Fibroblast of lung (primary cell): ENCODE data around the gene AHCYL2. TPM values are rescaled to one million over a fixed set of nuclear protein-coding genes. Genes with fewer than 3 reads are reported as not detected.
A peak's percentile ranks its signal among the peaks of the same experiment; 100 is the strongest.
"Not testable (repeated sequence)": the region's sequence is repeated elsewhere in the genome, so short reads cannot be mapped to it uniquely, and the experiment has no call there.

ENCODE experiments used
- DNase-seq, 2 donors: peaks; one replicate each; pipeline versions ENCODE4 v3.0.0 to v3.0.0-alpha.2; 2010; ENCODE audit warnings: low read depth in 2 of 2
- H2AFZ ChIP-seq: 2 replicates; pipeline ENCODE4 v1.5.1; 2012; ENCODE audit warnings: low read length, control low read depth, inconsistent platforms
- H3K27ac ChIP-seq: 2 replicates; pipeline ENCODE4 v1.5.1; 2011; ENCODE audit warnings: low read length, control low read depth; ENCODE audit not compliant: insufficient read depth
- H3K27me3 ChIP-seq: 2 replicates; pipeline ENCODE4 v1.5.1; 2011; ENCODE audit warnings: mild to moderate bottlenecking, low read length; ENCODE audit not compliant: control insufficient read depth, insufficient read depth
- H3K36me3 ChIP-seq: 2 replicates; pipeline ENCODE4 v1.5.1; 2011; ENCODE audit warnings: low read length; ENCODE audit not compliant: control insufficient read depth, insufficient read depth
- H3K4me1 ChIP-seq: 2 replicates; pipeline ENCODE4 v1.5.1; 2011; ENCODE audit warnings: low read length; ENCODE audit not compliant: control insufficient read depth, insufficient read depth; ENCODE audit errors: extremely low read depth
- H3K4me2 ChIP-seq: 2 replicates; pipeline ENCODE4 v1.5.1; 2011; ENCODE audit warnings: low read length, control low read depth; ENCODE audit not compliant: insufficient read depth; ENCODE audit errors: extremely low read depth
- H3K4me3 ChIP-seq, 4 experiments: fragments of 200-600 bp in 1 of 4; sonication (generic) in 1 of 4; replicated peaks in 1 of 4; 2 replicates each; pipeline ENCODE4 v1.5.1; 2011 to 2016; ENCODE audit warnings: low read length in 4 of 4, low read depth in 3 of 4, mild to moderate bottlenecking in 3 of 4, control low read depth in 2 of 4, inconsistent platforms in 1 of 4, mixed read lengths in 1 of 4; ENCODE audit not compliant: insufficient read depth in 1 of 4; ENCODE audit errors: control extremely low read depth in 1 of 4
- H3K79me2 ChIP-seq: 2 replicates; pipeline ENCODE4 v1.5.1; 2012; ENCODE audit warnings: mild to moderate bottlenecking, low read length, inconsistent platforms; ENCODE audit not compliant: control insufficient read depth, insufficient read depth
- H3K9ac ChIP-seq: 2 replicates; pipeline ENCODE4 v1.5.1; 2011; ENCODE audit warnings: mild to moderate bottlenecking, low read length, control low read depth; ENCODE audit not compliant: insufficient read depth
- H3K9me3 ChIP-seq: 2 replicates; pipeline ENCODE4 v1.5.1; 2012; ENCODE audit warnings: low read depth, low read length; ENCODE audit not compliant: control insufficient read depth, insufficient read depth
- H4K20me1 ChIP-seq: 2 replicates; pipeline ENCODE4 v1.5.1; 2011; ENCODE audit warnings: low read length; ENCODE audit not compliant: control insufficient read depth, insufficient read depth; ENCODE audit errors: extremely low read depth
- CTCF ChIP-seq, 2 donors: IDR thresholded peaks in 1 of 2; conservative IDR thresholded peaks in 1 of 2; 1 replicate in 1 of 2; 2 replicates in 1 of 2; pipeline ENCODE4 v1.5.1; 2011 to 2012; ENCODE audit warnings: low read length in 2 of 2, control low read depth in 1 of 2, inconsistent platforms in 1 of 2, low read depth in 1 of 2, mild to moderate bottlenecking in 1 of 2
- EZH2 ChIP-seq: IDR thresholded peaks from 2 replicates; pipeline ENCODE4 v1.5.1; 2012; ENCODE audit warnings: low read length, control low read depth, mild to moderate bottlenecking; ENCODE audit errors: missing control alignments
- polyA plus RNA-seq, 2 donors: library from polyadenylated mRNA; depleted of rRNA in 1 of 2; stranded (reverse) in 1 of 2; unstranded in 1 of 2; fragments of >200 nt; gene quantifications; 2 replicates each; pipeline ENCODE4 v1.2.1, GENCODE V29; 2011 to 2012; ENCODE audit warnings: missing spikeins in 1 of 2
- total RNA-seq: library from RNA; depleted of rRNA; stranded (reverse); fragments of >200 nt; gene quantifications from 2 replicates; pipeline ENCODE4 v1.2.1, GENCODE V29; 2014

AHCYL2 gene
- total and polyA plus RNA-seq, 2 donors (not counting 1 experiment from before 2014, with no cell fraction given), result 8.7 to 11.9 TPM

DNA sequence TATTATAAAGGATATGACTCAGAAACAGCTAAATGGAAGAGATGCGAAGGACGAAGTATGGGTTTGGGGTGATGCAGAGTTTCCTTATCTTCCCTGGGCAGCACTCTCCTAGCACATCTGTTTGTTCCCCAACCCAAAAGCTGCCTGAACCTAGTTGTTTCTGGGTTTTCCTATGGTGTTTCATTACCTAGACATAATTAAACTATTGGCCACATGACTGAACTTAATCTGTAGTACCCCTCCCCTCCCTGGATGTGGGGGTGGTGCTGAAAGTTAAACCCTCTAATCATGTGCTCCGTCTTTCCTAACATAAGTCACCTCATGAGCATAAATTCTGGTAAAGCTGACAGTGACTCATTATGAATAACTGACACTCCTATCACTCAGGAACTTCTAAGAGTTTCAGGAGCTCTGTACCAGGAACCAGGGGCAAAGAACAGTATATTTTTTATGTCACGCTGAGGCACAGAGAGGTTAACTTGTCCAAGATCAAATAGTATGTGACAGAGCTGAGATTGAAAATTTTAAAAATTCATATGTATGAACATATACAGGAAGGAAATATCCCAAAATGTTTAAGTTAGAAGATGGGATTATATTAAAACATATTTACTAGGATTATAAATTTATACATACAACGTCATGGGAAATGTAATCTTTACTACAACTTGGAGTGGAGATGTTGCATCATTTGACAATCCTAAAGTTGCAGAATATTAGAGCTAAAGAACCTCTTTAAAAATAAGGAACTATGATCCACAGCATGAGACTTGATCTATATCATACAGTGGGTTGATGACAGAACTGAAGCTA is 214.2 kb downstream of the AHCYL2 start:
- Histone ChIP-seq H3K4me3 (no peak overlapping the region), H3K27me3 (no peaks in the 10 kb centered on the region), H3K9me3 (no peaks in the 10 kb centered on the region), H3K36me3 (no peaks in the 10 kb centered on the region), H3K27ac (peak overlapping the region; percentile 13), H3K79me2 (peaks cover 3% of the 10 kb centered on the region), H3K4me2 (peak overlapping the region; percentile 11), H2AFZ (peak overlapping the region; percentile 19), H4K20me1 (no peaks in the 10 kb centered on the region), H3K9ac (no peak overlapping the region), H3K4me1 (no peaks in the 10 kb centered on the region)
- no peak for TF ChIP-seq EZH2
- TF ChIP-seq CTCF (conservative IDR thresholded peaks at IDR 0.05 in 1 of 2, IDR thresholded peaks at IDR 0.05 in 1 of 2; ENCODE audit: low read depth in 1 of 2, low read length in 2 of 2), result no peak
- peak; percentile 51 to 76 for DNase-seq

DNA sequence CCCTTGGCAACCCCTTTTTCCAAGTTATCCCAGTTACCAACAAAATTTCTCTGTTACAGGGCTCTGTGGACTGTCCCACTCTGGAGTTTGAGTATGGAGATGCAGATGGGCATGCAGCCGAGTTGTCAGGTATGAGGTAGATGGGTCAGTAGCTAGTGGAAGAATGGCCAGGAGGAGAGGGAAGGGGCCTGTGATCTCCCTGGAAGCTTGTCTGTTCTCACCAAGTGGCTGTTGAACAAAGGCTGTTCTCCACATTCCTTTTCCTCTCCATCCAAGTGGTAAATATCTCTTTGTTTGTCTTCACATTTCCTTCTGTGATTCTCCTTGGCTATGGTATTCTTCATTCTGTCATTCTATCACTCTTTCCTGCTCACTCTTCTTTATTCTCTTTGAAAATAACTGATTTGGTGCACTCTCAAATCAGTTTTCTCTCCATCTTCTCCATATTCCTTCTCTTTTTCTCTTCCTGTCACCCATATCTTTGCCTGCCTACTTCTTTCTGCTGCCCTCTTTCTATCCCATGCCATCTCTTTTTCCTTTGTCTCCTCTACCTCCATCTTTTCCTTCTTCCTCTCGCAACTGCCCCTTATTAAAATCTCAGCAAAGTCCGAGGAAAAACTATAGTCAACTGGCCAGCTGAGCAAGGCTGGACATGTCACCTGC is 215.3 kb downstream of the AHCYL2 start:
- no peaks in the 10 kb centered on the region for H3K36me3 ChIP-seq
- H3K4me3 ChIP-seq, result no peak overlapping the region
- no peaks in the 10 kb centered on the region for H3K9me3 ChIP-seq
- no peak overlapping the region for H3K4me2 ChIP-seq
- peaks cover 3% of the 10 kb centered on the region for H3K79me2 ChIP-seq
- H4K20me1 ChIP-seq, result no peaks in the 10 kb centered on the region
- H3K27ac ChIP-seq, result no peak overlapping the region
- no peaks in the 10 kb centered on the region for H3K4me1 ChIP-seq
- no peaks in the 10 kb centered on the region for H3K27me3 ChIP-seq
- TF ChIP-seq CTCF (conservative IDR thresholded peaks at IDR 0.05 in 1 of 2, IDR thresholded peaks at IDR 0.05 in 1 of 2; ENCODE audit: low read depth in 1 of 2, low read length in 2 of 2), result no peak
- TF ChIP-seq EZH2, result no peak
- no peak for DNase-seq
- no peak overlapping the region for H2AFZ ChIP-seq
- H3K9ac ChIP-seq, result no peak overlapping the region

DNA sequence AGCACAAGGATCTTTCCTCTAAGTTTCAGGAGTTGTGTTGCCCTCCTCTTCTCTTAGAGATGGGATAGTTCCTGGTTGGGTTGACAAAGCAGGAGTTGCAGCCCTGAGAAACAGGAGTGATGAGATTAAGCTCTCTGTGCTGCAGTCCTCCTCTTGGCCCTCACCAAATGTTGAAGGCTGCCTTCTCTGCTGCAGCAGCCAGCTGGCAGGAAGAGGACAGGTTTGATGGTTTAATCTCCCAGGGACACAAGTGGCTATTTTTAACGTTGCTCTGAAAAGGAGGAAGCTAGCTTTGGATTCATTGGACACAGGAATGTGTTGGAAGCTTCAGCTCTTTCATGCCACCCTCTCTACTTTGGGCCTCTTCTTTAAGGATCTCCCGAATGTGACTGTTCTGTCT is 218.8 kb downstream of the AHCYL2 start:
- Histone ChIP-seq H3K27ac (no peak overlapping the region), H3K4me2 (no peak overlapping the region), H3K4me3 (no peak overlapping the region), H3K4me1 (no peaks in the 10 kb centered on the region), H2AFZ (no peak overlapping the region), H3K27me3 (no peaks in the 10 kb centered on the region), H3K79me2 (no peaks in the 10 kb centered on the region), H4K20me1 (no peaks in the 10 kb centered on the region), H3K9ac (no peak overlapping the region), H3K9me3 (no peaks in the 10 kb centered on the region), H3K36me3 (no peaks in the 10 kb centered on the region)
- DNase-seq, result no peak
- TF ChIP-seq EZH2, result no peak
- no peak for TF ChIP-seq CTCF (conservative IDR thresholded peaks at IDR 0.05 in 1 of 2, IDR thresholded peaks at IDR 0.05 in 1 of 2; ENCODE audit: low read depth in 1 of 2, low read length in 2 of 2)

GRCh38 chr7:129444776-129445175 is 219.9 kb downstream of the AHCYL2 start:
- H3K27ac ChIP-seq, H3K4me2 ChIP-seq, H3K27me3 ChIP-seq, H3K9ac ChIP-seq, H3K36me3 ChIP-seq, DNase-seq, H4K20me1 ChIP-seq, H3K4me1 ChIP-seq, H2AFZ ChIP-seq, H3K79me2 ChIP-seq, H3K4me3 ChIP-seq, H3K9me3 ChIP-seq: not testable (repeated sequence)
